Measurements from ENCODE around the gene TCF7L1.

DNA sequence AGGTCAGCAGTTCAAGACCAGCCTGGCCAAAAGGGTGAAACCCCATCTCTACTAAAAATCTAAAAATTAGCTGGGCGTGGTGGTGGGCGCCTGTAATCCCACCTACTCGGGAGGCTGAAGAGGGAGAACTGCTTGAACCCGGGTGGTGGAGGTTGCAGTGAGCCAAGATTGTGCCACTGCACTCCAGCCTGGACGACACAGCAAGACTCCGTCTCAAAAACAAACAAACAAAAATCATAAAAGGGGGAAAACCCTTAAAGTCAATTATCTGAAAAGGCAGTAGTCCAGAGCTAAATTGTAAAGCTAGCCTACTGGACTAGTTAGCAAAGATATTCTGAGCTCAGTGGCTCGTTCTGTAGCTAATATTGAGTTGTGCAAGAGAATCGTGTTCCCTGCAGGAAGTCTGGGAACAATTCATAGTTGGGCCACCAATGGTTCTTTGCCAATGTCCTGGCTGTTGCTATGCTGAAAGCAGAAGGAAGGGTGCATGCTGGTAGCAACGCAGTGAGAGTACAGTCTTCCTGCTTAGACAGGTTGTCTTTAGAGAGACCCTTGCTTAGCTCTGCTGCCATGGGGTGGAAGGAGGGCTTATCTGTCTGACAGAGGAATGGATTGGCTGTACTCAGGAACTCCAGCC, 190.3 kb downstream of the TCF7L1 start:
- TF ChIP-seq, protein P1, sequence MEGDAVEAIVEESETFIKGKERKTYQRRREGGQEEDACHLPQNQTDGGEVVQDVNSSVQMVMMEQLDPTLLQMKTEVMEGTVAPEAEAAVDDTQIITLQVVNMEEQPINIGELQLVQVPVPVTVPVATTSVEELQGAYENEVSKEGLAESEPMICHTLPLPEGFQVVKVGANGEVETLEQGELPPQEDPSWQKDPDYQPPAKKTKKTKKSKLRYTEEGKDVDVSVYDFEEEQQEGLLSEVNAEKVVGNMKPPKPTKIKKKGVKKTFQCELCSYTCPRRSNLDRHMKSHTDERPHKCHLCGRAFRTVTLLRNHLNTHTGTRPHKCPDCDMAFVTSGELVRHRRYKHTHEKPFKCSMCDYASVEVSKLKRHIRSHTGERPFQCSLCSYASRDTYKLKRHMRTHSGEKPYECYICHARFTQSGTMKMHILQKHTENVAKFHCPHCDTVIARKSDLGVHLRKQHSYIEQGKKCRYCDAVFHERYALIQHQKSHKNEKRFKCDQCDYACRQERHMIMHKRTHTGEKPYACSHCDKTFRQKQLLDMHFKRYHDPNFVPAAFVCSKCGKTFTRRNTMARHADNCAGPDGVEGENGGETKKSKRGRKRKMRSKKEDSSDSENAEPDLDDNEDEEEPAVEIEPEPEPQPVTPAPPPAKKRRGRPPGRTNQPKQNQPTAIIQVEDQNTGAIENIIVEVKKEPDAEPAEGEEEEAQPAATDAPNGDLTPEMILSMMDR (IDR thresholded peaks at IDR 0.05; ENCODE audit: insufficient read depth, low read depth, low read length): no peak
- TF ChIP-seq EZH2 (IDR thresholded peaks at IDR 0.05; ENCODE audit: insufficient read depth, low read length): no peak

All from astrocyte (in vitro differentiated cells and primary cell).